Measurements from ENCODE around the gene DDX39A. TPM values are rescaled to one million over a fixed set of nuclear protein-coding genes. Genes with fewer than 3 reads are reported as not detected.
"Not testable (repeated sequence)": the region's sequence is repeated elsewhere in the genome, so short reads cannot be mapped to it uniquely, and the experiment has no call there.

Gene DDX39A
- polyA plus RNA-seq = 100 to 1,000 TPM in 1 of 2 donors, 10 to 100 TPM in 1; 92.6 to 111 TPM

DNA sequence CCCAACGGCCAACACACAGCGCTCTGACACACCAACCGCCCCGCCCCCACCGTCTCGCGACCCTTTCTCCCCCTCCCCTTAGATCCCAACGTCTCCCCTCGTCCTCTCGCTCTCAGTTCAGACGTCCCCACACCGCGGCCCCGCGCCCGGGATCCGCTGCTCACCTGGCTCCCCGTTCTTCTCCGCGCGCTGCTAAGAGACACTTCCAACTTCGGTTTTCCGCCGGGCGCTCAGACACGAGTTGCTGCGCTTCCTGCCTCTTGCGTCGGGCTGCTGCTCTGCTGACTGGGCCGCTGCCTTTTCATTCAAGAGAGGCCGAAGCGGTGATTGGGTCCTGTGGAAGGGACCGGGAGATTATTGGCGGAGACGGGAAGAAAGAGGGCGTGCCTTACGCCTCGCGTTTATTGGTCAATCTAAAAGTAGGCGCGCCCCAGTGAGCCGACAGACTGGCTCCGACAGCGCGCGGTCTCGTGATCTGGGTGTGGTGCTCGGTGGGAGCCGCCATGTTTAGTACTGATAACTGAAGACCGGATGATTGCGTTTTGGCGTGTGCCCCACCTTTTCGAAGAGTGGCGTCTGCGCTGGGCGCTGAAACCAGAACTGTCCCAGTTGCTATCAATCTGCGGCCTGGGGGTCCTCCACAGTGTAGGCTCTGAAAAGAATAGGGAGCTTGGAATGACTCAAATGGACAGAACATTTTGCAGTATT, at the start of gene DDX39A:
DDX39A (minus strand) TSS at position 236 of the 708 bp plus-strand sequence. CDS start 6,121 bp downstream, outside the sequence.
- H3K9me3 ChIP-seq (ENCODE audit: control insufficient read depth in 2 of 2, insufficient read depth in 1 of 2, low read depth in 1 of 2, low read length in 1 of 2) = no peaks in the 10 kb centered on the region
- no peaks in the 10 kb centered on the region for H3K36me3 ChIP-seq (ENCODE audit: control insufficient read depth in 2 of 2, insufficient read depth in 2 of 2, low read length in 1 of 2)
- H3K4me1 ChIP-seq (ENCODE audit: control insufficient read depth in 2 of 2, insufficient read depth in 2 of 2, low read length in 1 of 2) = peaks cover 0 to 6% of the 10 kb centered on the region in 2 donors
- WGBS, 2 donors = 0 to 1% methylated on average over 51 to 57 of the region's 57 CpGs
- H3K27me3 ChIP-seq (ENCODE audit: control insufficient read depth in 1 of 2, insufficient read depth in 2 of 2, low read length in 2 of 2) = no peaks in the 10 kb centered on the region
- peak within 1 kb of the TSS; percentile 71 to 87 for H3K4me3 ChIP-seq (ENCODE audit: low read depth in 1 of 2, low read length in 2 of 2)
- H3K27ac ChIP-seq (ENCODE audit: low read depth in 2 of 2, low read length in 1 of 2) = peak within 1 kb of the TSS; percentile 89 to 99

DNA sequence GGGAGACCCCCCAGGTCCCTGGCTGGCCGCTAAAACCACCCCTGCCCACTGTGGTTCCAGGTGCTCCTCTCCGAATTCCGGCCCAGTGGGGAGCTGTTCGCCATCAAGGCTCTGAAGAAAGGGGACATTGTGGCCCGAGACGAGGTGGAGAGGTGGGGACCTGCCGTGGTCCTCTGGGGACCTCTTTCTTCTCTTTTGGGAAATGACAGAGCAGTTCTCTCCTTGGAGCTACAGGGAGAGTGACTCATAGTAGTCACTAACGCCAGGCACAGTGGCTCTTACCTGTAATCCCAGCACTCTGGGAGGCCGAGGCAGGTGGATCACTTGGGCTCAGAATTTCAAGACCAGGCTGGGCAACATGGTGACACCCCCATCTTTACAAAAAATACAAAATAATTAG, 48.7 kb upstream of the DDX39A start:
- no peak overlapping the region for H3K27ac ChIP-seq (ENCODE audit: low read depth in 2 of 2, low read length in 1 of 2)
- H3K4me3 ChIP-seq (ENCODE audit: low read depth in 1 of 2, low read length in 2 of 2) = no peak overlapping the region
- peaks cover 0 to 3% of the 10 kb centered on the region in 2 donors for H3K4me1 ChIP-seq (ENCODE audit: control insufficient read depth in 2 of 2, insufficient read depth in 2 of 2, low read length in 1 of 2)
- H3K9me3 ChIP-seq (ENCODE audit: control insufficient read depth in 2 of 2, insufficient read depth in 1 of 2, low read depth in 1 of 2, low read length in 1 of 2) = no peaks in the 10 kb centered on the region
- peaks cover 0 to 2% of the 10 kb centered on the region in 2 donors for H3K27me3 ChIP-seq (ENCODE audit: control insufficient read depth in 1 of 2, insufficient read depth in 2 of 2, low read length in 2 of 2)
- WGBS, 2 donors = 75 to 78% methylated on average over 9 of the region's 9 CpGs
- peaks cover 0 to 2% of the 10 kb centered on the region in 2 donors for H3K36me3 ChIP-seq (ENCODE audit: control insufficient read depth in 2 of 2, insufficient read depth in 2 of 2, low read length in 1 of 2)

DNA sequence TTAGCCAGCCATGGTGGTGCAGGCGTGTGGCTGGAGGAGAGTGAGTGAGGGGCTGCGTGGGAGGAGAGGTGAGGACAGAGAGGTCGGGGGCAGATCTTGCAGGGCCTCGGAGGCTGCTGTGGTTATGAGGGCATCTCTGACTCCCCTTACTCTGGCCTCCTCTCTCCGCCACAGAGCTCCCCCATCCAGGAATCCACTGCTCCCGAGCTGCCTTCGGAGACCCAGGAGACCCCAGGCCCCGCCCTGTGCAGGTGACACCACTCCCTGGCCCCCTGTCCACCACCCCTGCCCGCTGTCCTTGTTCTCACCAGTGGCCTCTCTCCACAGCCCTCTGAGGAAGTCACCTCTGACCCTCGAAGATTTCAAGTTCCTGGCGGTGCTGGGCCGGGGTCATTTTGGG, 48.2 kb upstream of the DDX39A start:
- Histone ChIP-seq H3K36me3 (ENCODE audit: control insufficient read depth in 2 of 2, insufficient read depth in 2 of 2, low read length in 1 of 2) (peaks cover 0 to 2% of the 10 kb centered on the region in 2 donors), H3K4me3 (ENCODE audit: low read depth in 1 of 2, low read length in 2 of 2) (no peak overlapping the region), H3K9me3 (ENCODE audit: control insufficient read depth in 2 of 2, insufficient read depth in 1 of 2, low read depth in 1 of 2, low read length in 1 of 2) (no peaks in the 10 kb centered on the region), H3K27ac (ENCODE audit: low read depth in 2 of 2, low read length in 1 of 2) (no peak overlapping the region), H3K4me1 (ENCODE audit: control insufficient read depth in 2 of 2, insufficient read depth in 2 of 2, low read length in 1 of 2) (peaks cover 0 to under 1% of the 10 kb centered on the region in 2 donors), H3K27me3 (ENCODE audit: control insufficient read depth in 1 of 2, insufficient read depth in 2 of 2, low read length in 2 of 2) (no peaks in the 10 kb centered on the region)
- WGBS, 2 donors = 87 to 89% methylated on average over 12 of the region's 12 CpGs

- Histone ChIP-seq H3K27ac (ENCODE audit: low read depth in 2 of 2, low read length in 1 of 2) (no peak overlapping the region), H3K36me3 (ENCODE audit: control insufficient read depth in 2 of 2, insufficient read depth in 2 of 2, low read length in 1 of 2) (peaks cover 0 to 2% of the 10 kb centered on the region in 2 donors), H3K4me3 (ENCODE audit: low read depth in 1 of 2, low read length in 2 of 2) (no peak overlapping the region), H3K4me1 (ENCODE audit: control insufficient read depth in 2 of 2, insufficient read depth in 2 of 2, low read length in 1 of 2) (no peaks in the 10 kb centered on the region), H3K9me3 (ENCODE audit: control insufficient read depth in 2 of 2, insufficient read depth in 1 of 2, low read depth in 1 of 2, low read length in 1 of 2) (no peaks in the 10 kb centered on the region), H3K27me3 (ENCODE audit: control insufficient read depth in 1 of 2, insufficient read depth in 2 of 2, low read length in 2 of 2) (no peaks in the 10 kb centered on the region)
- 94% methylated on average over 21 of the region's 21 CpGs for WGBS, 2 donors
These were observed 44.6 kb upstream of the DDX39A start for GRCh38 chr19:14463747-14464146.

DNA sequence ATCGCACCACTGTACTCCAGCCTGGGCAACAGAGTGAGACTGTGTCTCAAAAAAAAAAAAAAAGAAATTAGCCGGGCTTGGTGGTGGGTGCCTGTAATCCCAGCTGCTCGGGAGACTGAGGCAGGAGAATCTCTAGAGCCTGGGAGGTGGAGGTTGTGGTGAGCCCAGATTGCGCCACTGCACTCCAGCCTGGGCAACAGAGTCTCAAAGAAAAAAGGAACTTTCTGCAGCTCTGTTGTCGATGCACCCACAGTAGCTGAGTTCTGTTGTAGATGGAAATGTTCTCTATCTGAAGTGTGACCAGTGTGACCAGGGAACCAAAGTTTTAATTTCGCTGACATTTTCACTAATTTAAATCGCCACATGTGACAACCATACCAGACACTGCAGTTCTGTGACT, 43.3 kb upstream of the DDX39A start:
- H3K4me1 ChIP-seq (ENCODE audit: control insufficient read depth in 2 of 2, insufficient read depth in 2 of 2, low read length in 1 of 2); H3K36me3 ChIP-seq (ENCODE audit: control insufficient read depth in 2 of 2, insufficient read depth in 2 of 2, low read length in 1 of 2); H3K27me3 ChIP-seq (ENCODE audit: control insufficient read depth in 1 of 2, insufficient read depth in 2 of 2, low read length in 2 of 2); H3K4me3 ChIP-seq (ENCODE audit: low read depth in 1 of 2, low read length in 2 of 2); H3K9me3 ChIP-seq (ENCODE audit: control insufficient read depth in 2 of 2, insufficient read depth in 1 of 2, low read depth in 1 of 2, low read length in 1 of 2); H3K27ac ChIP-seq (ENCODE audit: low read depth in 2 of 2, low read length in 1 of 2): not testable (repeated sequence)
- 93 to 94% methylated on average over 5 to 7 of the region's 7 CpGs for WGBS, 2 donors

GRCh38 chr19:14460935-14461334, 41.8 kb upstream of the DDX39A start:
- Histone ChIP-seq H3K36me3 (ENCODE audit: control insufficient read depth in 2 of 2, insufficient read depth in 2 of 2, low read length in 1 of 2) (peaks cover 0 to 7% of the 10 kb centered on the region in 2 donors), H3K4me3 (ENCODE audit: low read depth in 1 of 2, low read length in 2 of 2) (no peak overlapping the region), H3K9me3 (ENCODE audit: control insufficient read depth in 2 of 2, insufficient read depth in 1 of 2, low read depth in 1 of 2, low read length in 1 of 2) (no peaks in the 10 kb centered on the region), H3K4me1 (ENCODE audit: control insufficient read depth in 2 of 2, insufficient read depth in 2 of 2, low read length in 1 of 2) (no peaks in the 10 kb centered on the region), H3K27me3 (ENCODE audit: control insufficient read depth in 1 of 2, insufficient read depth in 2 of 2, low read length in 2 of 2) (no peaks in the 10 kb centered on the region), H3K27ac (ENCODE audit: low read depth in 2 of 2, low read length in 1 of 2) (no peak overlapping the region)
- 88 to 93% methylated on average over 2 of the region's 2 CpGs for WGBS, 2 donors

DNA sequence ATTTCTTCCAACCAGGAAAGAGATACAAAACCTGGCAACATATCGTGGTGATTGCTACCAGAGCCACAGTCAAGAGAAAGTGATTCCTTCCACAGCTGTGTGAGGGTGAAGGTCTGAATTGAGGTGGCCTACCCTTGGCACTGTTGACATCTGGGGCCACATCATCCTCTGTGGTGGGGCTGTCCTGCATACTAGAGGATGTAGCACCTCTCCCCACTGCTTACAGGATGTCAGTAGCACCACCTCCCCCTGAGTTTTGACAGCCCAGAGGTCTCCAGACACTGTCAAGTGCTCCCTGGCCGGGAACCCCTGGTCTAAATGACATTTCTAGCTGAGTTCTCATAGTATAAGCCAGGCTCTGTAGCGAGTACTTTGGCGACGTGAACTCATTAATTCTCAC, 40.6 kb upstream of the DDX39A start:
- H3K36me3 ChIP-seq (ENCODE audit: control insufficient read depth in 2 of 2, insufficient read depth in 2 of 2, low read length in 1 of 2) = peaks cover 0 to 5% of the 10 kb centered on the region in 2 donors
- H3K4me1 ChIP-seq (ENCODE audit: control insufficient read depth in 2 of 2, insufficient read depth in 2 of 2, low read length in 1 of 2) = no peaks in the 10 kb centered on the region
- no peak overlapping the region for H3K4me3 ChIP-seq (ENCODE audit: low read depth in 1 of 2, low read length in 2 of 2)
- 78 to 80% methylated on average over 5 of the region's 5 CpGs for WGBS, 2 donors
- no peak overlapping the region for H3K27ac ChIP-seq (ENCODE audit: low read depth in 2 of 2, low read length in 1 of 2)
- no peaks in the 10 kb centered on the region for H3K9me3 ChIP-seq (ENCODE audit: control insufficient read depth in 2 of 2, insufficient read depth in 1 of 2, low read depth in 1 of 2, low read length in 1 of 2)
- H3K27me3 ChIP-seq (ENCODE audit: control insufficient read depth in 1 of 2, insufficient read depth in 2 of 2, low read length in 2 of 2) = no peaks in the 10 kb centered on the region

DNA sequence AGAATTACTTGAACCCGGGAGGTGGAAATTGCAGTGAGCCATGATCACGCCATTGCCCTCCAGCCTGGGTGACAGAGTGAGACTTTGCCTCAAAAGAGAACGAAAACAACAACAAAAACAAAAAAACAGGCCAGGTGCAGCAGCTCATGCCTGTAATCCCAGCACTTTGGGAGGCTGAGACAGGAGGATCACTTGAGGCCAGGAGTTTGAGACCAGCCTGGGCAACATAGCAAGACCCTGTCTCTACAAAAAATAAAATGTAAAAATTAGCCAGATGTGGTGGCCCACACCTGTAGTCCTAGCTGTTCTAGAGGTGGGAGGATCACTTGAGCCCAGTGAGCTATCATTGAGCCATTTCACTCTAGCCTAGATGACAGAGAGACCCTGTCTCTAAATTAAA, 33.2 kb upstream of the DDX39A start:
- H3K36me3 ChIP-seq (ENCODE audit: control insufficient read depth in 2 of 2, insufficient read depth in 2 of 2, low read length in 1 of 2) = peaks cover 0 to 20% of the 10 kb centered on the region in 2 donors
- not testable (repeated sequence) for H3K4me1 ChIP-seq (ENCODE audit: control insufficient read depth in 2 of 2, insufficient read depth in 2 of 2, low read length in 1 of 2); H3K27me3 ChIP-seq (ENCODE audit: control insufficient read depth in 1 of 2, insufficient read depth in 2 of 2, low read length in 2 of 2); H3K9me3 ChIP-seq (ENCODE audit: control insufficient read depth in 2 of 2, insufficient read depth in 1 of 2, low read depth in 1 of 2, low read length in 1 of 2); H3K27ac ChIP-seq (ENCODE audit: low read depth in 2 of 2, low read length in 1 of 2); H3K4me3 ChIP-seq (ENCODE audit: low read depth in 1 of 2, low read length in 2 of 2)
- 97 to 98% methylated on average over 3 of the region's 3 CpGs for WGBS, 2 donors

GRCh38 chr19:14450876-14451275, 31.7 kb upstream of the DDX39A start:
- peaks cover 0 to 29% of the 10 kb centered on the region in 2 donors for H3K36me3 ChIP-seq (ENCODE audit: control insufficient read depth in 2 of 2, insufficient read depth in 2 of 2, low read length in 1 of 2)
- 99 to 100% methylated on average over 18 to 19 of the region's 19 CpGs for WGBS, 2 donors
- H3K27ac ChIP-seq (ENCODE audit: low read depth in 2 of 2, low read length in 1 of 2) = no peak overlapping the region
- H3K9me3 ChIP-seq (ENCODE audit: control insufficient read depth in 2 of 2, insufficient read depth in 1 of 2, low read depth in 1 of 2, low read length in 1 of 2) = no peaks in the 10 kb centered on the region
- H3K27me3 ChIP-seq (ENCODE audit: control insufficient read depth in 1 of 2, insufficient read depth in 2 of 2, low read length in 2 of 2) = no peaks in the 10 kb centered on the region
- no peak overlapping the region for H3K4me3 ChIP-seq (ENCODE audit: low read depth in 1 of 2, low read length in 2 of 2)
- H3K4me1 ChIP-seq (ENCODE audit: control insufficient read depth in 2 of 2, insufficient read depth in 2 of 2, low read length in 1 of 2) = peaks cover 0 to 5% of the 10 kb centered on the region in 2 donors

Measured in esophagus (tissue), 2 donors.